Measurements from ENCODE around the gene GNAL. TPM values are rescaled to one million over a fixed set of nuclear protein-coding genes. Genes with fewer than 3 reads are reported as not detected.

The GNAL gene
- total RNA-seq, 3 donors from 2014 or later (not counting 1 experiment from before 2014, with no cell fraction given) = 10.9 to 15.0 (median 12.6) TPM

DNA sequence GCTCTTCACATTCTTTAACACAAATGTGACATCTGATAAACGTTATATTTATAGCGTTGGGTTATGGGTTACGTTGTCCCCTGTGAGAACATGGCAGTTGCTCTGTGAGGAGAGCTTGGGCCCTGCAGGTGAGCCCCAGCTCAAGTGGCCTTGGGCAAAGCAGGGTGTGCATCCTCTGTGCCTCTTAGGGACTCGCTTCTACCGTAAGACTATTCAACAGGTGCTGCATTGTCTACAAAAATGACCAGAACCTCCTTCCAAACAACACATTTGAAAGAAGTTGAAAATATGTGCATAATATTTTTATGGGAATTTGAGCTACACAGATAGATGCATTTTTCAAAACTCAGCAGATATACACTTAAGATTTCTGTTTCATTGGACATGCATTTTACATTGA, 145.7 kb downstream of the GNAL start:
- no peaks in the 10 kb centered on the region for H3K4me1 ChIP-seq (ENCODE audit: control insufficient read depth, insufficient read depth, low read length)
- no peaks in the 10 kb centered on the region for H3K27me3 Mint-ChIP-seq (ENCODE audit: low read depth in 2 of 2)
- H3K27me3 ChIP-seq (ENCODE audit: control insufficient read depth, insufficient read depth, low read length) = no peaks in the 10 kb centered on the region
- no peak overlapping the region for H3K27ac ChIP-seq (ENCODE audit: low read length)
- H3K27ac Mint-ChIP-seq = no peak overlapping the region
- H3K4me3 Mint-ChIP-seq = no peak overlapping the region
- H3K4me1 Mint-ChIP-seq = no peaks in the 10 kb centered on the region
- DNase-seq (no peak), ATAC-seq (no peak)
- no peak for TF ChIP-seq CTCF (IDR thresholded peaks at IDR 0.05)
- intact Hi-C loops (cut with micrococcal nuclease) = no loop called here
- no peak overlapping the region for H3K4me3 ChIP-seq (ENCODE audit: low read length)
- H3K36me3 ChIP-seq (ENCODE audit: control insufficient read depth, insufficient read depth, low read length) = no peaks in the 10 kb centered on the region
- no peaks in the 10 kb centered on the region for H3K9me3 ChIP-seq (ENCODE audit: control insufficient read depth, insufficient read depth, low read length)
- H3K9me3 Mint-ChIP-seq = no peaks in the 10 kb centered on the region
- no peaks in the 10 kb centered on the region for H3K36me3 Mint-ChIP-seq
- 87% methylated on average over 5 of the region's 5 CpGs for WGBS (ENCODE audit: insufficient coverage)

GRCh38 chr18:11839556-11839955, 150.5 kb downstream of the GNAL start:
- Mint-ChIP-seq H3K4me1 (no peaks in the 10 kb centered on the region), H3K27ac (no peak overlapping the region), H3K9me3 (no peaks in the 10 kb centered on the region), H3K27me3 (ENCODE audit: low read depth in 2 of 2) (no peaks in the 10 kb centered on the region), H3K4me3 (no peak overlapping the region), H3K36me3 (no peaks in the 10 kb centered on the region)
- DNase-seq = no peak
- H3K4me3 ChIP-seq (ENCODE audit: low read length) = no peak overlapping the region
- H3K27ac ChIP-seq (ENCODE audit: low read length) = no peak overlapping the region
- H3K27me3 ChIP-seq (ENCODE audit: control insufficient read depth, insufficient read depth, low read length) = no peaks in the 10 kb centered on the region
- no peaks in the 10 kb centered on the region for H3K9me3 ChIP-seq (ENCODE audit: control insufficient read depth, insufficient read depth, low read length)
- no peak for ATAC-seq
- H3K36me3 ChIP-seq (ENCODE audit: control insufficient read depth, insufficient read depth, low read length) = no peaks in the 10 kb centered on the region
- no peaks in the 10 kb centered on the region for H3K4me1 ChIP-seq (ENCODE audit: control insufficient read depth, insufficient read depth, low read length)
- intact Hi-C loops (cut with micrococcal nuclease) = no loop called here
- 85% methylated on average over 5 of the region's 6 CpGs for WGBS (ENCODE audit: insufficient coverage)
- TF ChIP-seq CTCF (IDR thresholded peaks at IDR 0.05) = no peak

DNA sequence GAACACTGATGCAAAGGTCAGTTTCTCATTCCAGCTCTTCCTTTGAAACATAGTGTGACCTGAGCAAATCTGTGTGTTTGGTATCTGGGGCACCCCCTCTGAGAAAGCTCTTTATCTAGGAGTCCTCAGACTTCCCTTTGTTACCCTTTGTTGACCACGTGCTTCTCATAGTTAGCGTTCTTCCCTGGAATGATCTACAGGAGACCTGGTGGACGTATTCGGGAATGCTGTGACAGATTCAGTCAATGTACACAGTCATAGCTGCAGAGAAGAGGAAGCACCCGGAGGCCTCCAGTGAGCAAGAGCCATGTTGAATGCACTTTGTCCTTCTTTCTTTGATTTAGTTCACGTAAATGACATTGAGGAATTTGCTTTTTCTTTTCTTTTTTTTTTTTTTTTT, 151.4 kb downstream of the GNAL start:
- no peak overlapping the region for H3K27ac Mint-ChIP-seq
- Histone ChIP-seq H3K4me3 (ENCODE audit: low read length) (no peak overlapping the region), H3K27ac (ENCODE audit: low read length) (no peak overlapping the region), H3K36me3 (ENCODE audit: control insufficient read depth, insufficient read depth, low read length) (no peaks in the 10 kb centered on the region), H3K4me1 (ENCODE audit: control insufficient read depth, insufficient read depth, low read length) (no peaks in the 10 kb centered on the region), H3K27me3 (ENCODE audit: control insufficient read depth, insufficient read depth, low read length) (no peaks in the 10 kb centered on the region), H3K9me3 (ENCODE audit: control insufficient read depth, insufficient read depth, low read length) (no peaks in the 10 kb centered on the region)
- DNase-seq (no peak), ATAC-seq (no peak)
- no peaks in the 10 kb centered on the region for H3K27me3 Mint-ChIP-seq (ENCODE audit: low read depth in 2 of 2)
- 74% methylated on average over 6 of the region's 6 CpGs for WGBS (ENCODE audit: insufficient coverage)
- no peaks in the 10 kb centered on the region for H3K36me3 Mint-ChIP-seq
- TF ChIP-seq CTCF (IDR thresholded peaks at IDR 0.05) = no peak
- H3K9me3 Mint-ChIP-seq = no peaks in the 10 kb centered on the region
- intact Hi-C loops (cut with micrococcal nuclease) = no loop called here
- H3K4me3 Mint-ChIP-seq = no peak overlapping the region
- H3K4me1 Mint-ChIP-seq = no peaks in the 10 kb centered on the region

- Mint-ChIP-seq H3K36me3 (no peaks in the 10 kb centered on the region), H3K4me3 (no peak overlapping the region), H3K27ac (no peak overlapping the region), H3K27me3 (ENCODE audit: low read depth in 2 of 2) (no peaks in the 10 kb centered on the region), H3K4me1 (no peaks in the 10 kb centered on the region), H3K9me3 (no peaks in the 10 kb centered on the region)
- no peak overlapping the region for H3K27ac ChIP-seq (ENCODE audit: low read length)
- no peak overlapping the region for H3K4me3 ChIP-seq (ENCODE audit: low read length)
- no peaks in the 10 kb centered on the region for H3K36me3 ChIP-seq (ENCODE audit: control insufficient read depth, insufficient read depth, low read length)
- H3K4me1 ChIP-seq (ENCODE audit: control insufficient read depth, insufficient read depth, low read length) = no peaks in the 10 kb centered on the region
- TF ChIP-seq CTCF (IDR thresholded peaks at IDR 0.05) = no peak
- H3K27me3 ChIP-seq (ENCODE audit: control insufficient read depth, insufficient read depth, low read length) = no peaks in the 10 kb centered on the region
- DNase-seq = no peak
- no peaks in the 10 kb centered on the region for H3K9me3 ChIP-seq (ENCODE audit: control insufficient read depth, insufficient read depth, low read length)
- WGBS (ENCODE audit: insufficient coverage) = 88% methylated on average over 5 of the region's 5 CpGs
- intact Hi-C loops (cut with micrococcal nuclease) = no loop called here
- no peak for ATAC-seq
These were observed 153.5 kb downstream of the GNAL start for GRCh38 chr18:11842562-11842961.

Measured in natural killer cell (primary cell).